OCI-LY7 (cell line): Measurements from ENCODE around the gene ZNF786. TPM values are rescaled to one million over a fixed set of nuclear protein-coding genes. Genes with fewer than 3 reads are reported as not detected.

Experiments used
- BruUV-seq: library from RNA; stranded (reverse); fragments of 400-500 nt; replicated peaks from 2 replicates; lab custom pipeline; 2021; lab: Mats Ljungman, UMichigan
- CTCF ChIA-PET: fragments of 300-600 bp; sonication (Branson Sonifier 250); formaldehyde crosslinking; loops from one replicate; lab custom pipeline; 2022; ENCODE audit warnings: antibody characterized with exemption; ENCODE audit not compliant: unreplicated experiment; lab: Charles Lee
- POLR2A ChIA-PET: fragments of 300-600 bp; sonication (Branson Sonifier 250); formaldehyde crosslinking; loops from one replicate; lab custom pipeline; 2022; ENCODE audit warnings: antibody characterized with exemption; lab: Charles Lee
- DNase-seq: peaks from one replicate; pipeline ENCODE4 v3.0.0-alpha.2; 2015; ENCODE audit warnings: low spot score
- H2AFZ ChIP-seq: fragments of 200-600 bp; sonication (generic), shearing (Covaris generic); 2 replicates; pipeline ENCODE4 v1.6.1; 2014; ENCODE audit warnings: mild to moderate bottlenecking, antibody characterized with exemption, low read length, moderate library complexity
- H3K27ac ChIP-seq: fragments of 200-600 bp; sonication (generic); 2 replicates; pipeline ENCODE4 v1.5.1; 2014; ENCODE audit warnings: mixed run types, low read depth, mild to moderate bottlenecking, moderate library complexity, low read length, inconsistent platforms; ENCODE audit not compliant: poor library complexity, severe bottlenecking
- H3K36me3 ChIP-seq: fragments of 200-600 bp; sonication (generic); 2 replicates; pipeline ENCODE4 v1.6.1; 2014; ENCODE audit warnings: mild to moderate bottlenecking, antibody characterized with exemption, low read length, moderate library complexity, mixed read lengths; ENCODE audit not compliant: insufficient read depth
- H3K4me1 ChIP-seq: fragments of 200-600 bp; sonication (generic); 2 replicates; pipeline ENCODE4 v1.5.1; 2014; ENCODE audit warnings: mild to moderate bottlenecking, low read length; ENCODE audit not compliant: insufficient read depth, poor library complexity, severe bottlenecking
- H3K4me2 ChIP-seq: fragments of 200-600 bp; sonication (generic); 2 replicates; pipeline ENCODE4 v1.6.1; 2014; ENCODE audit warnings: mild to moderate bottlenecking, low read length
- H3K4me3 ChIP-seq: fragments of 200-600 bp; sonication (generic); 2 replicates; pipeline ENCODE4 v1.5.1; 2014; ENCODE audit warnings: mild to moderate bottlenecking, low read depth, low read length; ENCODE audit not compliant: poor library complexity, severe bottlenecking
- H3K79me2 ChIP-seq: fragments of 200-600 bp; sonication (generic); 2 replicates; pipeline ENCODE4 v1.6.1; 2016; ENCODE audit warnings: low read depth, mild to moderate bottlenecking, low read length, moderate library complexity, mixed read lengths; ENCODE audit not compliant: insufficient read depth
- H3K9me2 ChIP-seq: fragments of 200-600 bp; sonication (generic); 2 replicates; pipeline ENCODE4 v1.6.1; 2016; ENCODE audit warnings: mild to moderate bottlenecking, low read length, mixed read lengths; ENCODE audit not compliant: insufficient read depth
- H3K9me3 ChIP-seq: fragments of 200-600 bp; sonication (generic); 2 replicates; pipeline ENCODE4 v1.6.1; 2014; ENCODE audit warnings: mild to moderate bottlenecking, mixed run types, low read length, mixed read lengths
- H4K20me1 ChIP-seq: fragments of 200-600 bp; sonication (generic); 2 replicates; pipeline ENCODE4 v1.6.1; 2014; ENCODE audit warnings: mild to moderate bottlenecking, antibody characterized with exemption, low read length, moderate library complexity, mixed read lengths; ENCODE audit not compliant: insufficient read depth
- EZH2phosphoT487 ChIP-seq: fragments of 200-600 bp; sonication (generic); IDR thresholded peaks from 2 replicates; pipeline ENCODE4 v1.6.1; 2018; ENCODE audit warnings: low read depth, borderline replicate concordance, mild to moderate bottlenecking, mixed run types, antibody characterized with exemption, low read length, moderate library complexity, mixed read lengths
- intact Hi-C: fragments of 100-400 bp; cut with micrococcal nuclease; formaldehyde crosslinking; loops from one replicate; pipeline ENCODE4 v1.10.0; 2022; ENCODE audit not compliant: unreplicated experiment
- total RNA-seq, 2 experiments: library from RNA; depleted of rRNA in 1 of 2; stranded (reverse); fragments of >200 nt in 1 of 2; shearing (Covaris generic) in 1 of 2; gene quantifications; 2 replicates each; pipeline ENCODE4 v1.2.3, GENCODE V29; 2014 to 2022
- TF ChIP-seq, protein P1 (sequence below): fragments of 200-600 bp; sonication (generic); conservative IDR thresholded peaks from 2 replicates; pipeline ENCODE4 v1.5.1; 2014; ENCODE audit warnings: mild to moderate bottlenecking, antibody characterized with exemption, low read length, moderate library complexity, mixed read lengths

ZNF786 gene
- total RNA-seq, 2 experiments from 2014 or later, result 5.1 to 7.7 TPM

DNA sequence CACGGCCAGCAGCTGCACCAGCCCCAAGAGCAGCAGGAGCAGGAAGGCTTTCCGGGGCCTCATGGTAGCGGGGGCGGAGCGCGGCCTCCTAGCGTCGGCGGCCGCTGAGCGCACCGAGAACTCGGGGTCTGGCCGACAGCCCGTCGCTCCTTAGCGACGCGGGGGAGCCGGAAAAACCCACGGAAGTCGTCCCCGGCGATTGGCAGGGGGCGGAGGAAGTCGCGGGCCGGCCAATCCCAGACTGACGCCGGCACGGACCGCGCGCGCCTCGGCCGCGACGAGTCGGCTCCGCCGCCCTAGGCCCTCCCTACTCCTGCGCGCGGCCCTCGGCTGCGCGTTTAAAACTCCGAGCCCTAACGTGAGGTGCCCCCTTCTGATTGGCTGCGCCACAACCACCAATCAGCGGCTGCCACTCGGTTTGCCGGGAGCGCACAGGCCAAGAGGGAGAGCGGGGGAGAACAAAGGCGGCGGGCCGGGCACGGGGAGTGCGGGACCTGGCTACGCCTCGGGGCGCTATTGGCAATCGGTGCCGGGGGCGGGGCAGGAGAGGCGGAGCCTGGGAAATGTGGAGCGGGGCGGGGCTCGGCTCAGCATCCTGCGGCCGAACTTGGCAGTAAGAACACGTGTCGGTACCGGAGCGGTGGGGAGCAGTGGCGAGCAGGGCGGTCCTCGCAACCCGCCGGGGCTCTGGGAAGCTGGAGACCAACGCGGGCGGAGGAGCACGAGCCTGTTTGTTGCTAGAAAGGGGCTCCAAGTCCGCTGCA, 62.0 kb downstream of the ZNF786 start, which contains the start of gene PDIA4:
Gene PDIA4, minus strand, starts transcription at position 160 of the 764 bp plus-strand sequence. Its CDS starts 97 bp downstream, at position 63.
- Histone ChIP-seq H3K79me2 (peaks cover 45% of the 10 kb centered on the region), H4K20me1 (peaks cover 7% of the 10 kb centered on the region), H3K4me2 (peak within 1 kb of the TSS; percentile 94), H3K4me1 (peaks cover 31% of the 10 kb centered on the region), H2AFZ (peak within 1 kb of the TSS; percentile 78), H3K27ac (peak within 1 kb of the TSS; percentile 84), H3K9me3 (no peaks in the 10 kb centered on the region), H3K9me2 (no peaks in the 10 kb centered on the region), H3K36me3 (peaks cover 16% of the 10 kb centered on the region), H3K4me3 (peak within 1 kb of the TSS; percentile 96)
- no TSS peak for BruUV-seq
- CTCF ChIA-PET, result interaction anchor here (1.8 kb wide), 1 partner anchor 37 kb away, joined by 10 read pairs; no protein-coding TSS in a partner anchor
- peak; percentile 98 for DNase-seq
- no peak for TF ChIP-seq EZH2phosphoT487
- TF ChIP-seq, protein P1, sequence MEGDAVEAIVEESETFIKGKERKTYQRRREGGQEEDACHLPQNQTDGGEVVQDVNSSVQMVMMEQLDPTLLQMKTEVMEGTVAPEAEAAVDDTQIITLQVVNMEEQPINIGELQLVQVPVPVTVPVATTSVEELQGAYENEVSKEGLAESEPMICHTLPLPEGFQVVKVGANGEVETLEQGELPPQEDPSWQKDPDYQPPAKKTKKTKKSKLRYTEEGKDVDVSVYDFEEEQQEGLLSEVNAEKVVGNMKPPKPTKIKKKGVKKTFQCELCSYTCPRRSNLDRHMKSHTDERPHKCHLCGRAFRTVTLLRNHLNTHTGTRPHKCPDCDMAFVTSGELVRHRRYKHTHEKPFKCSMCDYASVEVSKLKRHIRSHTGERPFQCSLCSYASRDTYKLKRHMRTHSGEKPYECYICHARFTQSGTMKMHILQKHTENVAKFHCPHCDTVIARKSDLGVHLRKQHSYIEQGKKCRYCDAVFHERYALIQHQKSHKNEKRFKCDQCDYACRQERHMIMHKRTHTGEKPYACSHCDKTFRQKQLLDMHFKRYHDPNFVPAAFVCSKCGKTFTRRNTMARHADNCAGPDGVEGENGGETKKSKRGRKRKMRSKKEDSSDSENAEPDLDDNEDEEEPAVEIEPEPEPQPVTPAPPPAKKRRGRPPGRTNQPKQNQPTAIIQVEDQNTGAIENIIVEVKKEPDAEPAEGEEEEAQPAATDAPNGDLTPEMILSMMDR, result no peak
- POLR2A ChIA-PET, result interaction anchor here (0.6 to 2.0 kb wide), 5 partner anchors 13 to 1829 kb away, joined by 3 to 6 read pairs (median 3); no protein-coding TSS in a partner anchor
- intact Hi-C loops, result loop anchor here (1.0 to 5.0 kb wide), 7 partner anchors 37 to 234 kb away; partner anchors contain the start of genes EZH2, ZNF398, ZNF425 and ZNF783

DNA sequence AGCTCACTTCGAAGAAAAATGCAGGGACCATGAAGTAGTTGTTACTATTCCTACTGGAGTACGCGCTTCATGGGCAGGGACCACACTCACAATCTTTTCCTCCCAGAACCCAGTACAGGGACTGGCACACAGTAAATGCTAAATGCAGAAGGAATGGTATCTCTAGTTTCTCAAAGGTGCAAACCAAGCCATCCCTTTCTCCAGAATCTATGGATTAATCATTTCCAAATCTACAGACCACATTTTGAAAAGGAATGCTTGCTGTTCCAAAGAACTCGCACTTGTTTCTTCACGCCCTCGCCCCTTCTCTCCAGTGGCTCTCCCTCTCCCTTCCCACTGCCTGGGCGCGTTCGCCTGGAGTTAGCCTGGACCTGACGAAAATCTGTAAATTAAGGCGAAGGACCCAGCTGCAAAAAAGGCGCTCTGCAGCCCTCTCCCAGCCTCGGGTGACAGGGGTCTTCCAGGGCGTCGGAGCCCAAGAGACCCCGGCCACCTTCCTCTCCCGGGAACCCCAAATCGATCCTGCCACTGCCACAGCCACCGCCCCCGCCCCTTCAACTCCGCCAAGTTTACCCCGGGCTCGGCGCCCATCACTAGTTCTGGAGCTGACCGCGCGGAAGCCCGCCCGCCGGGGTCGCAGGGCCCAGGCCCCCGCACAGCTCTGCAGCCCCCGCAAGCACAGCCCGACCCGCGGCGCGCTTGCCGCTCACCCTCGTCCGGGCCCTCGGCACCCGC, 62.7 kb downstream of the ZNF786 start:
- peaks cover 7% of the 10 kb centered on the region for H4K20me1 ChIP-seq
- H3K79me2 ChIP-seq, result peaks cover 53% of the 10 kb centered on the region
- H3K36me3 ChIP-seq, result peaks cover 23% of the 10 kb centered on the region
- peak overlapping the region; percentile 84 for H3K27ac ChIP-seq
- no peaks in the 10 kb centered on the region for H3K9me3 ChIP-seq
- ChIA-PET POLR2A (interaction anchor here (0.9 to 2.0 kb wide), 5 partner anchors 16 to 40 kb away, joined by 3 to 6 read pairs (median 3); no protein-coding TSS in a partner anchor), CTCF (interaction anchor here (1.8 kb wide), 1 partner anchor 38 kb away, joined by 10 read pairs; no protein-coding TSS in a partner anchor)
- peak overlapping the region; percentile 94 for H3K4me2 ChIP-seq
- TF ChIP-seq, protein P1, result no peak
- BruUV-seq, result no TSS peak
- peaks cover 31% of the 10 kb centered on the region for H3K4me1 ChIP-seq
- peak overlapping the region; percentile 22 for H2AFZ ChIP-seq
- no peaks in the 10 kb centered on the region for H3K9me2 ChIP-seq
- DNase-seq, result peak; percentile 18
- peak overlapping the region; percentile 96 for H3K4me3 ChIP-seq
- intact Hi-C loops, result loop anchor here (1.0 to 5.0 kb wide), 7 partner anchors 38 to 235 kb away; partner anchors contain the start of genes EZH2, ZNF398, ZNF425 and ZNF783
